OCI-LY3 (cell line): ENCODE measurements around the gene PSME1.

ENCODE experiments used
- H2AFZ ChIP-seq: fragments of 200-600, 300-600 bp; shearing (Covaris generic); 2 replicates; pipeline ENCODE4 v1.6.0; 2014; ENCODE audit warnings: antibody characterized with exemption, low read depth, low read length
- H3K27ac ChIP-seq: fragments of 200-600, 300-600 bp; sonication (generic); 2 replicates; pipeline ENCODE4 v1.5.1; 2014; ENCODE audit warnings: mild to moderate bottlenecking, low read length, moderate library complexity, mixed read lengths
- H3K27me3 ChIP-seq: fragments of 200-600, 300-600 bp; sonication (generic); 2 replicates; pipeline ENCODE4 v1.6.1; 2014; ENCODE audit warnings: low read depth, low read length, mixed read lengths
- H3K36me3 ChIP-seq: fragments of 200-600, 300-600 bp; sonication (generic); replicated peaks from 2 replicates; pipeline ENCODE3; 2014; ENCODE audit warnings: low read depth, low read length, mixed read lengths
- H3K4me1 ChIP-seq: fragments of 300-600, 200-600 bp; sonication (generic); 2 replicates; pipeline ENCODE4 v1.6.1; 2014; ENCODE audit warnings: low read length, mixed read lengths
- H3K4me2 ChIP-seq: fragments of 200-600, 300-600 bp; sonication (generic); 2 replicates; pipeline ENCODE4 v1.6.1; 2014; ENCODE audit warnings: low read length, mixed read lengths
- H3K4me3 ChIP-seq: fragments of 300-600, 200-600 bp; sonication (generic); 2 replicates; pipeline ENCODE4 v1.5.1; 2014; ENCODE audit warnings: antibody characterized with exemption, mild to moderate bottlenecking, low read length, moderate library complexity
- H3K79me2 ChIP-seq: fragments of 300-600, 200-600 bp; shearing (Covaris generic); 2 replicates; pipeline ENCODE4 v1.6.1; 2014; ENCODE audit warnings: mild to moderate bottlenecking, low read length, mixed read lengths
- H3K9ac ChIP-seq: fragments of 300-600, 200-600 bp; shearing (Covaris generic); 2 replicates; pipeline ENCODE4 v1.6.0; 2014; ENCODE audit warnings: mild to moderate bottlenecking, low read length, moderate library complexity
- H3K9me3 ChIP-seq: fragments of 200-600, 300-600 bp; shearing (Covaris generic); 2 replicates; pipeline ENCODE4 v1.6.1; 2014; ENCODE audit warnings: low read length, mixed read lengths; ENCODE audit not compliant: insufficient read depth
- H4K20me1 ChIP-seq: fragments of 200-600, 300-600 bp; sonication (generic); 2 replicates; pipeline ENCODE4 v1.6.1; 2016; ENCODE audit warnings: low read length, mixed read lengths; ENCODE audit not compliant: insufficient read depth
- EZH2phosphoT487 ChIP-seq: fragments of 200-600 bp; shearing (Covaris generic); IDR thresholded peaks from 2 replicates; pipeline ENCODE4 v1.6.1; 2018; ENCODE audit warnings: antibody characterized with exemption, mixed run types, low read depth
- TF ChIP-seq, protein P1 (sequence below): fragments of 200-600, 300-600 bp; sonication (generic); IDR thresholded peaks from 2 replicates; pipeline ENCODE4 v1.5.1; 2014; ENCODE audit warnings: antibody characterized with exemption, low read length, low read depth

The PSME1 gene

DNA sequence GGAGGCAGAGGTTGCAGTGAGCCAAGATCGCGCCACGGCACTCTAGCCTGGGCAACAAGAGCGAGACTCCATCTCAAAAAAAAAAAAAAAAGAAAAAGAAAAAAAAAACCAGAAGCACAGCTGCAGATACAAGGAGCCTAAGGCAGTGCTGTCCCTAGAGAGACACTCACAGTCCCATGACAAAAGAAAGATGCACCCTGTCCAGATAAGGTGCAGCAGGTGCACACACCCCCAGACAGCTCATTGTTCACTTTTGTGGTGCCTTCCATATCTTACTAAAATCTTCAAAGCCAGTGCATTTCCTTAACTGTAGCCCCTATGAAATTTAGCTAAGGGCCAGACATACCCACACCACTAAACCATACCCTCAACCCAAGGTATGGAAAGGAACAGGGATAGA is 13.6 kb upstream of the PSME1 start:
- Histone ChIP-seq H3K9me3 (no peaks in the 10 kb centered on the region), H3K27me3 (no peaks in the 10 kb centered on the region), H3K27ac (no peak overlapping the region), H3K36me3 (peaks cover 41% of the 10 kb centered on the region), H3K4me3 (no peak overlapping the region), H4K20me1 (no peaks in the 10 kb centered on the region), H3K9ac (no peak overlapping the region), H3K79me2 (no peaks in the 10 kb centered on the region), H2AFZ (no peak overlapping the region), H3K4me1 (peaks cover 19% of the 10 kb centered on the region), H3K4me2 (no peak overlapping the region)
- no peak for TF ChIP-seq EZH2phosphoT487
- TF ChIP-seq, protein P1, sequence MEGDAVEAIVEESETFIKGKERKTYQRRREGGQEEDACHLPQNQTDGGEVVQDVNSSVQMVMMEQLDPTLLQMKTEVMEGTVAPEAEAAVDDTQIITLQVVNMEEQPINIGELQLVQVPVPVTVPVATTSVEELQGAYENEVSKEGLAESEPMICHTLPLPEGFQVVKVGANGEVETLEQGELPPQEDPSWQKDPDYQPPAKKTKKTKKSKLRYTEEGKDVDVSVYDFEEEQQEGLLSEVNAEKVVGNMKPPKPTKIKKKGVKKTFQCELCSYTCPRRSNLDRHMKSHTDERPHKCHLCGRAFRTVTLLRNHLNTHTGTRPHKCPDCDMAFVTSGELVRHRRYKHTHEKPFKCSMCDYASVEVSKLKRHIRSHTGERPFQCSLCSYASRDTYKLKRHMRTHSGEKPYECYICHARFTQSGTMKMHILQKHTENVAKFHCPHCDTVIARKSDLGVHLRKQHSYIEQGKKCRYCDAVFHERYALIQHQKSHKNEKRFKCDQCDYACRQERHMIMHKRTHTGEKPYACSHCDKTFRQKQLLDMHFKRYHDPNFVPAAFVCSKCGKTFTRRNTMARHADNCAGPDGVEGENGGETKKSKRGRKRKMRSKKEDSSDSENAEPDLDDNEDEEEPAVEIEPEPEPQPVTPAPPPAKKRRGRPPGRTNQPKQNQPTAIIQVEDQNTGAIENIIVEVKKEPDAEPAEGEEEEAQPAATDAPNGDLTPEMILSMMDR = no peak

DNA sequence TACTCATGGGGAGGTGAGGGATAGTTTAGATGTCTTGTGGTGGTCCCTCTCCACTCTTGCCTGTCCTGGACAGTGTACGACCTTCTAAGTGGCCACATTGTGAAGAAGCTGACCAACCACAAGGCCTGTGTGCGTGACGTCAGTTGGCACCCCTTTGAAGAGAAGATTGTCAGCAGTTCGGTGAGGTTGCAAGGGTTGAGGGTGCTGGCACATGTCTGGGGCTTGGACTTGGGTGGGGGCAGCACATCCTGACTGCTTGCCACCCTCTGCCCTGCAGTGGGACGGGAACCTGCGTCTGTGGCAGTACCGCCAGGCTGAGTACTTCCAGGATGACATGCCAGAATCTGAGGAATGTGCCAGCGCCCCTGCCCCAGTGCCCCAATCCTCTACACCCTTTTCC is 13.1 kb upstream of the PSME1 start:
- Histone ChIP-seq H3K27me3 (no peaks in the 10 kb centered on the region), H3K27ac (peak overlapping the region; percentile 87), H3K4me3 (no peak overlapping the region), H4K20me1 (no peaks in the 10 kb centered on the region), H3K36me3 (peaks cover 39% of the 10 kb centered on the region), H3K9ac (no peak overlapping the region), H3K4me1 (peaks cover 19% of the 10 kb centered on the region), H3K4me2 (no peak overlapping the region), H2AFZ (no peak overlapping the region), H3K9me3 (no peaks in the 10 kb centered on the region), H3K79me2 (no peaks in the 10 kb centered on the region)
- no peak for TF ChIP-seq EZH2phosphoT487
- TF ChIP-seq, protein P1 = no peak

DNA sequence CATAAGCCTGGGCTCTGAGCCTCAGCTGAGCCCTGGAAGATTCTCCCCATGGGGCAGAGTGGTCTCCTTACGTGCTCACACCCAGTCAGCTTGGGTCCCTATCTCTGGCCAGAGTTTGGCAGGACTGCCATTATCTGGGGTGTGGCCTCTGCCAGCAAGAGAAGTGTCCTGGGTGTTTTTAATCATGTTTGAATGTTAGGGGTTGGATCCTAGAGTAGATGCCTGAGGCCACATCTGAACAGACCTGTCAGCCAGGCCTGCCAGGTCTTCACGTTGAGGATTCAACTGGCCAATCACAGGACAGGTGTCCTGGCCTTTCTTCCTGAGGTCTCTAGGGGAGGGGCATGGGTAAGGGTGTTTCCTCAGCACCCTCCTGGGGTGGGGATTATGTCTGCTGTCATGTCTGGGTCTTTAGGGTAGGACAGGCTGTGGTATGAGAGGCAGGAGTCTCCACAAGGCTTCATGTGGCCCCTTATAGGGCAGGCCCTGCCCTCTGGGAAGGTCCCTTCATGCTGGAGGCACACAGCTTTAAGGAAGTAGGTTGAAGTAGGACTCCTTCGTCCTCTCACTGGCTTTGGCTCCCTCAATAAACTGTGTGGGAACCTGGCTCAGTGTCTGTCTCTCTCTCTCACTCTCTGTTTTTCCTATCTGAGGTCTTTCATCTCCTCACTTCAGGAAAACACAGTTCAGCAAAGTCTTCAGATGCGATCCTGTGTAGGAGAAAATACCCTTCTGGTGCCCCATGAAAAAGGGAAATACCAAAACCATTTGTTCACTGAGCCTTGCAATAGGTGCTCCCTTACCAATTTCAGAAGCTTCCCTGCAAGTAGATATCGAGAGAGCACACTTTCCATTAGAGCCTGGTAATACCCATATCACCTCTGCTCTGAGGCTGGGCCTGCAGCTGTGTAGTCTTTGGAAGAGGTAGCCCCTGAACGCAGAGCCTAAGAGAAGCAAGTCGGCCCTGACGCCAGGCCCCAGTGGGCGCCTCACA is 12.3 kb upstream of the PSME1 start:
- H3K4me1 ChIP-seq = peaks cover 19% of the 10 kb centered on the region
- H3K27ac ChIP-seq = peak overlapping the region; percentile 87
- peaks cover 32% of the 10 kb centered on the region for H3K36me3 ChIP-seq
- H3K27me3 ChIP-seq = no peaks in the 10 kb centered on the region
- H3K9me3 ChIP-seq = no peaks in the 10 kb centered on the region
- H3K9ac ChIP-seq = peak overlapping the region; percentile 43; the same call in 1 of the 2 replicates
- peak overlapping the region; percentile 47; the same call in 1 of the 2 replicates for H2AFZ ChIP-seq
- H3K4me2 ChIP-seq = peak overlapping the region; percentile 67
- no peak for TF ChIP-seq EZH2phosphoT487
- TF ChIP-seq, protein P1 = no peak
- no peaks in the 10 kb centered on the region for H4K20me1 ChIP-seq
- H3K4me3 ChIP-seq = peak overlapping the region; percentile 27
- no peaks in the 10 kb centered on the region for H3K79me2 ChIP-seq

DNA sequence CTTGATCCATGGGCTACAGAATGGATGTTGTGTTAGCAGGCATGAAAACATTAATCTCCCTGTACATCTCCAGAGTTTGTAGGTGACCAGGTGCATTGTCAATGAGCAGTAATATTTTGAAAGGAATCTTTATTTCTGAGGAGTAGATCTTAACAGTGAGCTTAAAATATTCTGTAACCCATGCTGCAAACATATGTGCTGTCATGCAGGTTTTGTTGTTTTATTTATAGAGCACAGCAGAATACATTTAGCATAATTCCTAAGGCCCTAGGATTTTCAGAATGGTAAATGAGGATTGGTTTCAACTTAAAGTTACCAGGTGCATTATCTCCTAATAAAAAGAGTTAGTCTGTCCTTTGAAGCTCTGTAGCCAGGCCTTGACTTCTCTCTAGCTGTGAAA is 9.1 kb upstream of the PSME1 start:
- H3K27ac ChIP-seq = no peak overlapping the region
- no peak overlapping the region for H3K4me2 ChIP-seq
- no peaks in the 10 kb centered on the region for H4K20me1 ChIP-seq
- H3K36me3 ChIP-seq = peaks cover 13% of the 10 kb centered on the region
- no peaks in the 10 kb centered on the region for H3K27me3 ChIP-seq
- H3K9ac ChIP-seq = no peak overlapping the region
- no peaks in the 10 kb centered on the region for H3K9me3 ChIP-seq
- no peak for TF ChIP-seq EZH2phosphoT487
- TF ChIP-seq, protein P1 = no peak
- H2AFZ ChIP-seq = no peak overlapping the region
- H3K4me1 ChIP-seq = peaks cover 32% of the 10 kb centered on the region
- no peak overlapping the region for H3K4me3 ChIP-seq
- H3K79me2 ChIP-seq = no peaks in the 10 kb centered on the region
